ENCODE measurements around the gene CMYA5.

The CMYA5 gene

GRCh38 chr5:79834754-79835714 is 145.4 kb downstream of the CMYA5 start:
- no peak for DNase-seq (ENCODE audit: low read depth)

GRCh38 chr5:79837761-79838551 is 148.3 kb downstream of the CMYA5 start:
- no peak for DNase-seq (ENCODE audit: low read depth)

- no peak for DNase-seq (ENCODE audit: low read depth)
These were observed 150.7 kb downstream of the CMYA5 start for GRCh38 chr5:79840084-79840990.

GRCh38 chr5:79841172-79841571 is 151.5 kb downstream of the CMYA5 start:
- no peak for DNase-seq (ENCODE audit: low read depth)

- DNase-seq (ENCODE audit: low read depth): no peak
These were observed 152.6 kb downstream of the CMYA5 start for GRCh38 chr5:79842006-79842881.

GRCh38 chr5:79842991-79843390 is 153.4 kb downstream of the CMYA5 start:
- no peak for DNase-seq (ENCODE audit: low read depth)

- no peak for DNase-seq (ENCODE audit: low read depth)
These were observed 154.1 kb downstream of the CMYA5 start for GRCh38 chr5:79843450-79844388.

- no peak for DNase-seq (ENCODE audit: low read depth)
These were observed 154.9 kb downstream of the CMYA5 start for GRCh38 chr5:79844571-79844970.

GRCh38 chr5:79845448-79846197 is 156.0 kb downstream of the CMYA5 start:
- peak; percentile 88 for DNase-seq (ENCODE audit: low read depth)

GRCh38 chr5:79846198-79846521 is 156.5 kb downstream of the CMYA5 start:
- no peak for DNase-seq (ENCODE audit: low read depth)

GRCh38 chr5:79847561-79847960 is 157.9 kb downstream of the CMYA5 start:
- no peak for DNase-seq (ENCODE audit: low read depth)

- DNase-seq (ENCODE audit: low read depth): no peak
These were observed 159.4 kb downstream of the CMYA5 start for GRCh38 chr5:79849061-79849460.
